Lung (tissue), 12 donors: Measurements from ENCODE around the gene SOX13. TPM values are rescaled to one million over a fixed set of nuclear protein-coding genes. Genes with fewer than 3 reads are reported as not detected.

Experiments
- ATAC-seq: fragments of 200-7000 bp; cut with Tn5 transposase; one replicate; pipeline ENCODE4 v1.9.1; 2020; ENCODE audit warnings: moderate number of reproducible peaks; ENCODE audit not compliant: insufficient read depth, low FRiP score
- DNase-seq, 3 donors: peaks; one replicate each; pipeline ENCODE4 v3.0.0-alpha.2; 2013 to 2017
- H3K27ac ChIP-seq, 2 donors: one replicate each; pipeline ENCODE4 v1.5.1; 2013; ENCODE audit warnings: mild to moderate bottlenecking in 2 of 2, moderate library complexity in 2 of 2, control low read depth in 1 of 2, inconsistent platforms in 1 of 2, low read depth in 1 of 2, low read length in 1 of 2
- H3K27me3 ChIP-seq, 3 donors: one replicate each; pipeline ENCODE4 v1.5.1; 2013; ENCODE audit warnings: low read length in 2 of 3; ENCODE audit not compliant: control insufficient read depth in 3 of 3, insufficient read depth in 3 of 3
- H3K36me3 ChIP-seq, 4 donors: one replicate each; pipeline ENCODE4 v1.5.1; 2013; ENCODE audit warnings: low read length in 4 of 4, mild to moderate bottlenecking in 1 of 4, moderate library complexity in 1 of 4; ENCODE audit not compliant: control insufficient read depth in 4 of 4, insufficient read depth in 4 of 4
- H3K4me1 ChIP-seq, 5 donors: one replicate each; pipeline ENCODE4 v1.5.1; 2013; ENCODE audit warnings: low read length in 5 of 5, mild to moderate bottlenecking in 2 of 5, moderate library complexity in 1 of 5; ENCODE audit not compliant: control insufficient read depth in 5 of 5, insufficient read depth in 5 of 5
- H3K4me3 ChIP-seq: one replicate; pipeline ENCODE4 v1.5.1; 2013; ENCODE audit warnings: mild to moderate bottlenecking, control low read depth, moderate library complexity
- H3K9ac ChIP-seq, 2 donors: one replicate each; pipeline ENCODE4 v1.5.1; 2013; ENCODE audit warnings: low read length in 2 of 2, control low read depth in 1 of 2; ENCODE audit not compliant: insufficient read depth in 1 of 2
- H3K9me3 ChIP-seq, 4 donors: one replicate each; pipeline ENCODE4 v1.5.1; 2013; ENCODE audit warnings: low read length in 3 of 4, mild to moderate bottlenecking in 1 of 4, moderate library complexity in 1 of 4; ENCODE audit not compliant: control insufficient read depth in 4 of 4, insufficient read depth in 3 of 4
- CTCF ChIP-seq: IDR thresholded peaks from 2 replicates; pipeline ENCODE4 v1.5.1; 2012; ENCODE audit warnings: mild to moderate bottlenecking; ENCODE audit errors: control extremely low read depth, extremely low read depth
- WGBS, 2 donors: extraction: QIAGEN DNeasy Blood & Tissue Kit; methylation state at CpG; one replicate each; pipeline ENCODE4 v1.1.7; 2013; 5-methylcytosine and 5-hydroxymethylcytosine counted together
- polyA plus RNA-seq, 2 donors: library from polyadenylated mRNA; stranded (reverse); fragments of 200-250 nt; gene quantifications; one replicate each; pipeline ENCODE4 v1.2.1, GENCODE V29; 2013
- total RNA-seq, 2 donors: library from RNA; depleted of rRNA in 1 of 2; stranded (reverse); fragments of >200 nt in 1 of 2; gene quantifications; one replicate each; pipeline ENCODE4 v1.2.1, GENCODE V29; 2014 to 2021
- donor health status: control.
- donor health status: control.
- donor health status: Bipolar disorder and iron deficiency.
- donor health status: healthy.
- donor health status: DM: yes; HTN: yes; CAD: no.

Gene SOX13
- total and polyA plus RNA-seq, 4 donors, result 14.7 to 52.6 (median 30.3) TPM

- no peak for TF ChIP-seq CTCF
- no peak overlapping the region for H3K27ac ChIP-seq
- no peak overlapping the region for H3K4me3 ChIP-seq
- no peaks in the 10 kb centered on the region for H3K27me3 ChIP-seq
- WGBS, 2 donors, result 80 to 81% methylated on average over 4 of the region's 4 CpGs
- DNase-seq (no peak), ATAC-seq (no peak)
- peaks cover 0 to 11% (median 0%) of the 10 kb centered on the region in 5 donors for H3K4me1 ChIP-seq
- no peak overlapping the region for H3K9ac ChIP-seq
- H3K9me3 ChIP-seq, result no peaks in the 10 kb centered on the region
- H3K36me3 ChIP-seq, result peaks cover 0 to 26% (median 20%) of the 10 kb centered on the region in 4 donors
Measured at GRCh38 chr1:204115116-204115515, 42.2 kb downstream of the SOX13 start.

- Histone ChIP-seq H3K9me3 (no peaks in the 10 kb centered on the region), H3K4me3 (no peak overlapping the region), H3K9ac (no peak overlapping the region), H3K4me1 (peaks cover 0 to 6% (median 0%) of the 10 kb centered on the region in 5 donors), H3K27ac (no peak overlapping the region), H3K27me3 (no peaks in the 10 kb centered on the region), H3K36me3 (peaks cover 0 to 32% (median 21%) of the 10 kb centered on the region in 4 donors)
- no peak for ATAC-seq
- WGBS, 2 donors, result 92 to 97% methylated on average over 4 of the region's 4 CpGs
- DNase-seq, result no peak
- no peak for TF ChIP-seq CTCF
Measured at GRCh38 chr1:204116539-204116938, 43.6 kb downstream of the SOX13 start.

GRCh38 chr1:204121840-204122555 is 49.1 kb downstream of the SOX13 start:
- H3K4me3 ChIP-seq, result no peak overlapping the region
- no peak overlapping the region for H3K27ac ChIP-seq
- no peak for ATAC-seq
- no peaks in the 10 kb centered on the region for H3K9me3 ChIP-seq
- peaks cover 0 to 21% (median 5%) of the 10 kb centered on the region in 5 donors for H3K4me1 ChIP-seq
- no peaks in the 10 kb centered on the region for H3K27me3 ChIP-seq
- no peak overlapping the region for H3K9ac ChIP-seq
- TF ChIP-seq CTCF, result no peak
- peaks cover 0 to 50% (median 38%) of the 10 kb centered on the region in 4 donors for H3K36me3 ChIP-seq
- DNase-seq, result no peak
- WGBS, 2 donors, result 90 to 93% methylated on average over 17 of the region's 17 CpGs
